MM.1S (cell line): Measurements from ENCODE around the gene TNFSF9.

ENCODE experiments used
- DNase-seq: peaks from one replicate; pipeline ENCODE4 v3.0.0-alpha.2; 2015
- H2AFZ ChIP-seq: fragments of 300-600 bp; sonication (generic); 2 replicates; pipeline ENCODE4 v1.6.0; 2016; ENCODE audit warnings: antibody characterized with exemption, low read length
- H3F3A ChIP-seq: fragments of 300-600 bp; sonication (generic); 2 replicates; pipeline ENCODE4 v1.6.1; 2016; ENCODE audit warnings: mild to moderate bottlenecking, antibody characterized with exemption, low read length, moderate library complexity, mixed read lengths; ENCODE audit not compliant: insufficient read depth
- H3K27ac ChIP-seq: fragments of 300-600 bp; sonication (generic); 2 replicates; pipeline ENCODE4 v1.5.1; 2016; ENCODE audit warnings: mild to moderate bottlenecking, low read length
- H3K27me3 ChIP-seq: fragments of 300-600 bp; sonication (generic); replicated peaks from 2 replicates; pipeline ENCODE4 v1.6.0; 2016; ENCODE audit warnings: low read length; ENCODE audit not compliant: insufficient read depth
- H3K36me3 ChIP-seq: fragments of 300-600 bp; sonication (generic); replicated peaks from 2 replicates; pipeline ENCODE4 v1.6.1; 2016; ENCODE audit warnings: mild to moderate bottlenecking, low read length, mixed read lengths; ENCODE audit not compliant: insufficient read depth
- H3K4me1 ChIP-seq: fragments of 300-600 bp; sonication (generic); 2 replicates; pipeline ENCODE4 v1.6.1; 2016; ENCODE audit warnings: low read length, mixed read lengths
- H3K4me2 ChIP-seq: fragments of 300-600 bp; sonication (generic); 2 replicates; pipeline ENCODE4 v1.6.0; 2016; ENCODE audit warnings: low read depth, low read length
- H3K4me3 ChIP-seq: fragments of 300-600 bp; sonication (generic); 2 replicates; pipeline ENCODE4 v1.5.1; 2016; ENCODE audit warnings: low read length, mixed read lengths
- H3K79me2 ChIP-seq: fragments of 300-600 bp; sonication (generic); 2 replicates; pipeline ENCODE4 v1.6.1; 2016; ENCODE audit warnings: mixed run types, low read length, mixed read lengths
- H3K9ac ChIP-seq: fragments of 300-600 bp; sonication (generic); 2 replicates; pipeline ENCODE4 v1.6.1; 2016; ENCODE audit warnings: low read length, mixed read lengths
- H3K9me2 ChIP-seq: fragments of 300-600 bp; sonication (generic); replicated peaks from 2 replicates; pipeline ENCODE4 v1.6.1; 2016; ENCODE audit warnings: mild to moderate bottlenecking, low read length, mixed read lengths; ENCODE audit not compliant: insufficient read depth
- H3K9me3 ChIP-seq: fragments of 300-600 bp; sonication (generic); replicated peaks from 2 replicates; pipeline ENCODE4 v1.6.1; 2016; ENCODE audit warnings: mild to moderate bottlenecking, low read length, mixed read lengths; ENCODE audit not compliant: insufficient read depth
- H4K20me1 ChIP-seq: fragments of 300-600 bp; sonication (generic); 2 replicates; pipeline ENCODE4 v1.6.1; 2016; ENCODE audit warnings: mild to moderate bottlenecking, low read length, moderate library complexity, mixed read lengths; ENCODE audit not compliant: insufficient read depth
- CTCF ChIP-seq: fragments of 300-600 bp; sonication (generic); IDR thresholded peaks from 2 replicates; pipeline ENCODE4 v1.5.1; 2016; ENCODE audit warnings: antibody characterized with exemption, low read length, mixed read lengths
- EZH2 ChIP-seq: fragments of 300-600 bp; sonication (generic); optimal IDR thresholded peaks from 2 replicates; pipeline ENCODE3; 2017; ENCODE audit warnings: low read depth, mild to moderate bottlenecking, antibody characterized with exemption, low read length, mixed read lengths
- EZH2phosphoT487 ChIP-seq: fragments of 300-600 bp; sonication (generic); IDR thresholded peaks from 2 replicates; pipeline ENCODE4 v1.6.1; 2018; ENCODE audit warnings: antibody characterized with exemption, low read length

The TNFSF9 gene

GRCh38 chr19:6568010-6568526 is 37.2 kb downstream of the TNFSF9 start:
- Histone ChIP-seq H3K27ac (no peak overlapping the region), H3K4me1 (no peaks in the 10 kb centered on the region), H3K9me3 (no peaks in the 10 kb centered on the region), H3F3A (no peaks in the 10 kb centered on the region), H3K9me2 (no peaks in the 10 kb centered on the region), H4K20me1 (no peaks in the 10 kb centered on the region), H3K79me2 (no peaks in the 10 kb centered on the region), H3K4me3 (no peak overlapping the region), H3K9ac (no peak overlapping the region), H3K4me2 (no peak overlapping the region), H3K27me3 (peaks cover 12% of the 10 kb centered on the region), H2AFZ (no peak overlapping the region), H3K36me3 (no peaks in the 10 kb centered on the region)
- TF ChIP-seq EZH2 (no peak), CTCF (no peak), EZH2phosphoT487 (no peak)
- DNase-seq = no peak

- Histone ChIP-seq H3F3A (no peaks in the 10 kb centered on the region), H4K20me1 (no peaks in the 10 kb centered on the region), H2AFZ (no peak overlapping the region), H3K4me2 (no peak overlapping the region), H3K79me2 (no peaks in the 10 kb centered on the region), H3K36me3 (no peaks in the 10 kb centered on the region), H3K4me1 (no peaks in the 10 kb centered on the region), H3K27me3 (peaks cover 12% of the 10 kb centered on the region), H3K9ac (no peak overlapping the region), H3K27ac (no peak overlapping the region), H3K4me3 (no peak overlapping the region), H3K9me2 (no peaks in the 10 kb centered on the region), H3K9me3 (no peaks in the 10 kb centered on the region)
- no peak for DNase-seq
- TF ChIP-seq EZH2 (no peak), EZH2phosphoT487 (no peak)
Measured at GRCh38 chr19:6568816-6569215, 38.0 kb downstream of the TNFSF9 start.

GRCh38 chr19:6570764-6571163 is 39.9 kb downstream of the TNFSF9 start:
- Histone ChIP-seq H3K27ac (no peak overlapping the region), H3K4me3 (no peak overlapping the region), H3K79me2 (no peaks in the 10 kb centered on the region), H3K4me1 (peaks cover under 1% of the 10 kb centered on the region; the same call in 1 of the 2 replicates), H3K9me2 (no peaks in the 10 kb centered on the region), H3F3A (no peaks in the 10 kb centered on the region), H3K4me2 (no peak overlapping the region), H3K27me3 (peaks cover 12% of the 10 kb centered on the region), H4K20me1 (no peaks in the 10 kb centered on the region), H3K9me3 (no peaks in the 10 kb centered on the region), H3K9ac (no peak overlapping the region), H3K36me3 (no peaks in the 10 kb centered on the region), H2AFZ (no peak overlapping the region)
- no peak for DNase-seq
- no peak for TF ChIP-seq EZH2phosphoT487
- TF ChIP-seq EZH2 = no peak
- TF ChIP-seq CTCF = no peak

- Histone ChIP-seq H3F3A (no peaks in the 10 kb centered on the region; the same call in 1 of the 2 replicates), H3K27ac (no peak overlapping the region), H3K4me3 (no peak overlapping the region), H3K4me1 (peaks cover 4% of the 10 kb centered on the region), H3K9ac (no peak overlapping the region), H2AFZ (no peak overlapping the region), H3K9me2 (no peaks in the 10 kb centered on the region), H3K27me3 (peaks cover 12% of the 10 kb centered on the region), H4K20me1 (no peaks in the 10 kb centered on the region), H3K4me2 (no peak overlapping the region), H3K79me2 (no peaks in the 10 kb centered on the region), H3K36me3 (no peaks in the 10 kb centered on the region), H3K9me3 (no peaks in the 10 kb centered on the region)
- no peak for DNase-seq
- no peak for TF ChIP-seq EZH2
- no peak for TF ChIP-seq EZH2phosphoT487
- TF ChIP-seq CTCF = no peak
Measured at GRCh38 chr19:6571167-6571566, 40.3 kb downstream of the TNFSF9 start.
